ENCODE data around the gene HSF5.

DNA sequence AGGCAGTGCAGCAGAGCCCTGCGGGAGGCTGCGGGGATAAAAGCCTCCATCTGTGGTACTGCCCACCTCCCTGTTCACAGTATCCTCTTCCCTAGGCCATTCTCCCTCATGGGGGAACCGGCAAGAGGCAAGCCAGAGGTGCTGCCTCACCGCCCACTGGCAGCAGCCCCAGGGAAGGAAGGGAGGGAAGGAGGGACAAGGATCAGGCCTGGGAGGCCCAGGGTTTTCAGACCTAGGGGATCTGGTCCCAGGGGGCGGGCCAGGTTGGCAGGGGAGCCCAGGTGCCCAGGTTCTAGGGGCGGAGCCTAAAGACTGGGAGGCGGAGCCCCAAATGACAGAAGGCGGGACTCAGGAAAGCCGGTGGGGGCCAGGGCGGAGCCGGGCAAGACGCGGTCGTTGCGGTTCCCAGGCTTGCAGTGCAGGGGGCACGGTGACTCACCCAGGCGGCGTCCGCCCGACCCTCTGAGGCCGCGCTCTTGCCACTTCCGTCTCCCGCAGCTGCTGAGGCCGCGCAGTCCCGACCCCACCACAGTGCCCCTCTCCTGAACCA lies 29.2 kb upstream of the HSF5 start:
- TF ChIP-seq RXRA (IDR thresholded peaks at IDR 0.05) (no peak), RAD21 (IDR thresholded peaks at IDR 0.05) (no peak), JUND (IDR thresholded peaks at IDR 0.05) (peak in 1 of 2 donors; percentile 87), YY1 (IDR thresholded peaks at IDR 0.05) (no peak), TAF1 (conservative IDR thresholded peaks at IDR 0.05) (no peak), SP1 (IDR thresholded peaks at IDR 0.05) (no peak), MAX (IDR thresholded peaks at IDR 0.05) (no peak), HNF4G (IDR thresholded peaks at IDR 0.05) (no peak), EGR1 (IDR thresholded peaks at IDR 0.05; ENCODE audit: low read depth in 2 of 2) (no peak)
- TF ChIP-seq, protein P1, sequence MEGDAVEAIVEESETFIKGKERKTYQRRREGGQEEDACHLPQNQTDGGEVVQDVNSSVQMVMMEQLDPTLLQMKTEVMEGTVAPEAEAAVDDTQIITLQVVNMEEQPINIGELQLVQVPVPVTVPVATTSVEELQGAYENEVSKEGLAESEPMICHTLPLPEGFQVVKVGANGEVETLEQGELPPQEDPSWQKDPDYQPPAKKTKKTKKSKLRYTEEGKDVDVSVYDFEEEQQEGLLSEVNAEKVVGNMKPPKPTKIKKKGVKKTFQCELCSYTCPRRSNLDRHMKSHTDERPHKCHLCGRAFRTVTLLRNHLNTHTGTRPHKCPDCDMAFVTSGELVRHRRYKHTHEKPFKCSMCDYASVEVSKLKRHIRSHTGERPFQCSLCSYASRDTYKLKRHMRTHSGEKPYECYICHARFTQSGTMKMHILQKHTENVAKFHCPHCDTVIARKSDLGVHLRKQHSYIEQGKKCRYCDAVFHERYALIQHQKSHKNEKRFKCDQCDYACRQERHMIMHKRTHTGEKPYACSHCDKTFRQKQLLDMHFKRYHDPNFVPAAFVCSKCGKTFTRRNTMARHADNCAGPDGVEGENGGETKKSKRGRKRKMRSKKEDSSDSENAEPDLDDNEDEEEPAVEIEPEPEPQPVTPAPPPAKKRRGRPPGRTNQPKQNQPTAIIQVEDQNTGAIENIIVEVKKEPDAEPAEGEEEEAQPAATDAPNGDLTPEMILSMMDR (IDR thresholded peaks at IDR 0.05; ENCODE audit: low read depth, low read length, missing input control) = no peak
- TF ChIP-seq, protein P2, sequence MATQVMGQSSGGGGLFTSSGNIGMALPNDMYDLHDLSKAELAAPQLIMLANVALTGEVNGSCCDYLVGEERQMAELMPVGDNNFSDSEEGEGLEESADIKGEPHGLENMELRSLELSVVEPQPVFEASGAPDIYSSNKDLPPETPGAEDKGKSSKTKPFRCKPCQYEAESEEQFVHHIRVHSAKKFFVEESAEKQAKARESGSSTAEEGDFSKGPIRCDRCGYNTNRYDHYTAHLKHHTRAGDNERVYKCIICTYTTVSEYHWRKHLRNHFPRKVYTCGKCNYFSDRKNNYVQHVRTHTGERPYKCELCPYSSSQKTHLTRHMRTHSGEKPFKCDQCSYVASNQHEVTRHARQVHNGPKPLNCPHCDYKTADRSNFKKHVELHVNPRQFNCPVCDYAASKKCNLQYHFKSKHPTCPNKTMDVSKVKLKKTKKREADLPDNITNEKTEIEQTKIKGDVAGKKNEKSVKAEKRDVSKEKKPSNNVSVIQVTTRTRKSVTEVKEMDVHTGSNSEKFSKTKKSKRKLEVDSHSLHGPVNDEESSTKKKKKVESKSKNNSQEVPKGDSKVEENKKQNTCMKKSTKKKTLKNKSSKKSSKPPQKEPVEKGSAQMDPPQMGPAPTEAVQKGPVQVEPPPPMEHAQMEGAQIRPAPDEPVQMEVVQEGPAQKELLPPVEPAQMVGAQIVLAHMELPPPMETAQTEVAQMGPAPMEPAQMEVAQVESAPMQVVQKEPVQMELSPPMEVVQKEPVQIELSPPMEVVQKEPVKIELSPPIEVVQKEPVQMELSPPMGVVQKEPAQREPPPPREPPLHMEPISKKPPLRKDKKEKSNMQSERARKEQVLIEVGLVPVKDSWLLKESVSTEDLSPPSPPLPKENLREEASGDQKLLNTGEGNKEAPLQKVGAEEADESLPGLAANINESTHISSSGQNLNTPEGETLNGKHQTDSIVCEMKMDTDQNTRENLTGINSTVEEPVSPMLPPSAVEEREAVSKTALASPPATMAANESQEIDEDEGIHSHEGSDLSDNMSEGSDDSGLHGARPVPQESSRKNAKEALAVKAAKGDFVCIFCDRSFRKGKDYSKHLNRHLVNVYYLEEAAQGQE (IDR thresholded peaks at IDR 0.05) = no peak
- TF ChIP-seq, protein P3, sequence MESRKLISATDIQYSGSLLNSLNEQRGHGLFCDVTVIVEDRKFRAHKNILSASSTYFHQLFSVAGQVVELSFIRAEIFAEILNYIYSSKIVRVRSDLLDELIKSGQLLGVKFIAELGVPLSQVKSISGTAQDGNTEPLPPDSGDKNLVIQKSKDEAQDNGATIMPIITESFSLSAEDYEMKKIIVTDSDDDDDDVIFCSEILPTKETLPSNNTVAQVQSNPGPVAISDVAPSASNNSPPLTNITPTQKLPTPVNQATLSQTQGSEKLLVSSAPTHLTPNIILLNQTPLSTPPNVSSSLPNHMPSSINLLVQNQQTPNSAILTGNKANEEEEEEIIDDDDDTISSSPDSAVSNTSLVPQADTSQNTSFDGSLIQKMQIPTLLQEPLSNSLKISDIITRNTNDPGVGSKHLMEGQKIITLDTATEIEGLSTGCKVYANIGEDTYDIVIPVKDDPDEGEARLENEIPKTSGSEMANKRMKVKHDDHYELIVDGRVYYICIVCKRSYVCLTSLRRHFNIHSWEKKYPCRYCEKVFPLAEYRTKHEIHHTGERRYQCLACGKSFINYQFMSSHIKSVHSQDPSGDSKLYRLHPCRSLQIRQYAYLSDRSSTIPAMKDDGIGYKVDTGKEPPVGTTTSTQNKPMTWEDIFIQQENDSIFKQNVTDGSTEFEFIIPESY (IDR thresholded peaks at IDR 0.05) = no peak
- TF ChIP-seq, protein P4, sequence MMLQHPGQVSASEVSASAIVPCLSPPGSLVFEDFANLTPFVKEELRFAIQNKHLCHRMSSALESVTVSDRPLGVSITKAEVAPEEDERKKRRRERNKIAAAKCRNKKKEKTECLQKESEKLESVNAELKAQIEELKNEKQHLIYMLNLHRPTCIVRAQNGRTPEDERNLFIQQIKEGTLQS (IDR thresholded peaks at IDR 0.05) = no peak

Measured in liver (tissue), 3 donors.